Muscle layer of duodenum (tissue), 2 donors: ENCODE results near the gene YPEL5.
"Not testable (repeated sequence)": the region's sequence is repeated elsewhere in the genome, so short reads cannot be mapped to it uniquely, and the experiment has no call there.

Source experiments
- H3K27ac ChIP-seq: one replicate; pipeline ENCODE4 v1.7.0; 2013; ENCODE audit warnings: mild to moderate bottlenecking, low read length
- H3K27me3 ChIP-seq: one replicate; pipeline ENCODE4 v1.7.0; 2013; ENCODE audit warnings: low read depth, mild to moderate bottlenecking, control low read depth, low read length
- H3K36me3 ChIP-seq, 2 donors: one replicate each; pipeline ENCODE4 v1.7.0; 2013; ENCODE audit warnings: low read length in 2 of 2, control low read depth in 1 of 2, mild to moderate bottlenecking in 1 of 2; ENCODE audit not compliant: insufficient read depth in 2 of 2, control insufficient read depth in 1 of 2
- H3K4me1 ChIP-seq, 2 donors: one replicate each; pipeline ENCODE4 v1.7.0; 2013; ENCODE audit warnings: low read length in 2 of 2, mild to moderate bottlenecking in 2 of 2, control low read depth in 1 of 2, moderate library complexity in 1 of 2; ENCODE audit not compliant: insufficient read depth in 2 of 2, control insufficient read depth in 1 of 2
- H3K4me3 ChIP-seq, 2 donors: one replicate each; pipeline ENCODE4 v1.7.0; 2013; ENCODE audit warnings: low read length in 2 of 2, low read depth in 1 of 2, mild to moderate bottlenecking in 1 of 2
- H3K9me3 ChIP-seq, 2 donors: one replicate each; pipeline ENCODE4 v1.7.0; 2013; ENCODE audit warnings: low read length in 2 of 2, control low read depth in 1 of 2, mild to moderate bottlenecking in 1 of 2; ENCODE audit not compliant: control insufficient read depth in 1 of 2
- donor health status: healthy.

YPEL5 gene

GRCh38 chr2:30139131-30139870, 7.5 kb upstream of the YPEL5 start:
- no peaks in the 10 kb centered on the region for H3K36me3 ChIP-seq
- H3K4me1 ChIP-seq, result no peaks in the 10 kb centered on the region
- H3K27me3 ChIP-seq, result no peaks in the 10 kb centered on the region
- H3K27ac ChIP-seq, result no peak overlapping the region
- H3K4me3 ChIP-seq, result no peak overlapping the region
- H3K9me3 ChIP-seq, result no peaks in the 10 kb centered on the region

GRCh38 chr2:30141136-30141535, 5.7 kb upstream of the YPEL5 start:
- H3K4me3 ChIP-seq, result no peak overlapping the region
- no peaks in the 10 kb centered on the region for H3K9me3 ChIP-seq
- no peaks in the 10 kb centered on the region for H3K4me1 ChIP-seq
- no peaks in the 10 kb centered on the region for H3K36me3 ChIP-seq
- no peaks in the 10 kb centered on the region for H3K27me3 ChIP-seq
- H3K27ac ChIP-seq, result no peak overlapping the region

- no peak overlapping the region for H3K4me3 ChIP-seq
- H3K27ac ChIP-seq, result no peak overlapping the region
- peaks cover 10 to 12% of the 10 kb centered on the region in 2 donors for H3K4me1 ChIP-seq
- no peaks in the 10 kb centered on the region for H3K27me3 ChIP-seq
- H3K36me3 ChIP-seq, result no peaks in the 10 kb centered on the region
- H3K9me3 ChIP-seq, result no peaks in the 10 kb centered on the region
Measured at GRCh38 chr2:30144260-30144659, 2.5 kb upstream of the YPEL5 start.

GRCh38 chr2:30144951-30145350, 1.9 kb upstream of the YPEL5 start:
- H3K36me3 ChIP-seq, H3K27me3 ChIP-seq, H3K27ac ChIP-seq, H3K9me3 ChIP-seq, H3K4me3 ChIP-seq: not testable (repeated sequence)
- H3K4me1 ChIP-seq, result peaks cover 10 to 19% of the 10 kb centered on the region in 2 donors

GRCh38 chr2:30145826-30146336, 926 bp upstream of the YPEL5 start:
- peaks cover 17 to 29% of the 10 kb centered on the region in 2 donors for H3K4me1 ChIP-seq
- H3K36me3 ChIP-seq, result no peaks in the 10 kb centered on the region
- H3K4me3 ChIP-seq, result peak overlapping the region; percentile 49 to 60
- H3K27ac ChIP-seq, result peak overlapping the region; percentile 82
- no peaks in the 10 kb centered on the region for H3K9me3 ChIP-seq
- no peaks in the 10 kb centered on the region for H3K27me3 ChIP-seq

- peak overlapping the region; percentile 85 for H3K27ac ChIP-seq
- H3K4me3 ChIP-seq, result peak overlapping the region; percentile 44 to 76
- H3K36me3 ChIP-seq, result no peaks in the 10 kb centered on the region
- peaks cover 21 to 38% of the 10 kb centered on the region in 2 donors for H3K4me1 ChIP-seq
- no peaks in the 10 kb centered on the region for H3K9me3 ChIP-seq
- no peaks in the 10 kb centered on the region for H3K27me3 ChIP-seq
Measured at GRCh38 chr2:30147196-30147714, 448 bp downstream of the YPEL5 start.

- no peaks in the 10 kb centered on the region for H3K27me3 ChIP-seq
Measured at GRCh38 chr2:30147715-30148610, 1.2 kb downstream of the YPEL5 start.

GRCh38 chr2:30148850-30149249, 2.0 kb downstream of the YPEL5 start:
- Histone ChIP-seq H3K4me1 (peaks cover 21 to 47% of the 10 kb centered on the region in 2 donors), H3K4me3 (peak overlapping the region; percentile 75 to 82), H3K9me3 (no peaks in the 10 kb centered on the region), H3K36me3 (no peaks in the 10 kb centered on the region), H3K27me3 (no peaks in the 10 kb centered on the region), H3K27ac (peak overlapping the region; percentile 87)

More at GRCh38 chr2:30147715-30148610, 1.2 kb downstream of the YPEL5 start:
- H3K4me1 ChIP-seq, result peaks cover 21 to 38% of the 10 kb centered on the region in 2 donors
- peak overlapping the region; percentile 75 to 82 for H3K4me3 ChIP-seq
- H3K36me3 ChIP-seq, result no peaks in the 10 kb centered on the region
- peak overlapping the region; percentile 87 for H3K27ac ChIP-seq
- H3K9me3 ChIP-seq, result no peaks in the 10 kb centered on the region

- Histone ChIP-seq H3K27me3 (no peaks in the 10 kb centered on the region), H3K4me3 (peak overlapping the region; percentile 14 to 37), H3K27ac (no peak overlapping the region), H3K36me3 (no peaks in the 10 kb centered on the region), H3K9me3 (no peaks in the 10 kb centered on the region), H3K4me1 (peaks cover 21 to 48% of the 10 kb centered on the region in 2 donors)
Measured at GRCh38 chr2:30149513-30149912, 2.7 kb downstream of the YPEL5 start.

GRCh38 chr2:30149976-30150375, 3.2 kb downstream of the YPEL5 start:
- Histone ChIP-seq H3K27ac (no peak overlapping the region), H3K27me3 (no peaks in the 10 kb centered on the region), H3K4me1 (peaks cover 21 to 50% of the 10 kb centered on the region in 2 donors), H3K9me3 (no peaks in the 10 kb centered on the region), H3K4me3 (peak overlapping the region; percentile 14 to 37), H3K36me3 (no peaks in the 10 kb centered on the region)

GRCh38 chr2:30150786-30151185, 4.0 kb downstream of the YPEL5 start:
- Histone ChIP-seq H3K9me3 (no peaks in the 10 kb centered on the region), H3K27ac (no peak overlapping the region), H3K4me3 (no peak overlapping the region), H3K36me3 (no peaks in the 10 kb centered on the region), H3K27me3 (no peaks in the 10 kb centered on the region), H3K4me1 (peaks cover 24 to 55% of the 10 kb centered on the region in 2 donors)
